ENCODE data around the gene TRAPPC12. TPM values are rescaled to one million over a fixed set of nuclear protein-coding genes. Genes with fewer than 3 reads are reported as not detected.

The TRAPPC12 gene
- total RNA-seq, 1 experiment from 2014 or later: 77.0 TPM

- Mint-ChIP-seq H3K27me3 (ENCODE audit: unreplicated experiment) (no peaks in the 10 kb centered on the region), H3K9me3 (ENCODE audit: low read depth, unreplicated experiment) (no peaks in the 10 kb centered on the region), H3K36me3 (ENCODE audit: insufficient read depth, unreplicated experiment) (peaks cover 27% of the 10 kb centered on the region), H3K4me3 (ENCODE audit: low read depth, unreplicated experiment) (no peak overlapping the region), H3K27ac (ENCODE audit: unreplicated experiment) (no peak overlapping the region), H3K4me1 (ENCODE audit: low read depth, unreplicated experiment) (no peaks in the 10 kb centered on the region)
- DNase-seq: no peak
- intact Hi-C loops (cut with micrococcal nuclease; ENCODE audit: unreplicated experiment): no loop called here
- no TSS peak for BruUV-seq (replicated peaks)
- TF ChIP-seq CTCF (IDR thresholded peaks at IDR 0.05; ENCODE audit: unreplicated experiment): no peak
- CTCF ChIA-PET: no interaction called here
These were observed 92.8 kb downstream of the TRAPPC12 start for GRCh38 chr2:3472296-3472695.

GRCh38 chr2:3472966-3473365, 93.5 kb downstream of the TRAPPC12 start:
- H3K27me3 Mint-ChIP-seq (ENCODE audit: unreplicated experiment): no peaks in the 10 kb centered on the region
- no peak overlapping the region for H3K4me3 Mint-ChIP-seq (ENCODE audit: low read depth, unreplicated experiment)
- H3K9me3 Mint-ChIP-seq (ENCODE audit: low read depth, unreplicated experiment): no peaks in the 10 kb centered on the region
- H3K36me3 Mint-ChIP-seq (ENCODE audit: insufficient read depth, unreplicated experiment): peaks cover 22% of the 10 kb centered on the region
- DNase-seq: no peak
- TF ChIP-seq CTCF (IDR thresholded peaks at IDR 0.05; ENCODE audit: unreplicated experiment): no peak
- no TSS peak for BruUV-seq (replicated peaks)
- no peaks in the 10 kb centered on the region for H3K4me1 Mint-ChIP-seq (ENCODE audit: low read depth, unreplicated experiment)
- CTCF ChIA-PET: no interaction called here
- no peak overlapping the region for H3K27ac Mint-ChIP-seq (ENCODE audit: unreplicated experiment)
- intact Hi-C loops (cut with micrococcal nuclease; ENCODE audit: unreplicated experiment): no loop called here

- Mint-ChIP-seq H3K4me3 (ENCODE audit: low read depth, unreplicated experiment) (no peak overlapping the region), H3K27ac (ENCODE audit: unreplicated experiment) (no peak overlapping the region), H3K4me1 (ENCODE audit: low read depth, unreplicated experiment) (no peaks in the 10 kb centered on the region), H3K27me3 (ENCODE audit: unreplicated experiment) (no peaks in the 10 kb centered on the region), H3K36me3 (ENCODE audit: insufficient read depth, unreplicated experiment) (peaks cover 18% of the 10 kb centered on the region), H3K9me3 (ENCODE audit: low read depth, unreplicated experiment) (no peaks in the 10 kb centered on the region)
- BruUV-seq (replicated peaks): no TSS peak
- no peak for TF ChIP-seq CTCF (IDR thresholded peaks at IDR 0.05; ENCODE audit: unreplicated experiment)
- DNase-seq: no peak
- CTCF ChIA-PET: no interaction called here
- intact Hi-C loops (cut with micrococcal nuclease; ENCODE audit: unreplicated experiment): no loop called here
These were observed 96.3 kb downstream of the TRAPPC12 start for GRCh38 chr2:3475771-3476170.

- Mint-ChIP-seq H3K27me3 (ENCODE audit: unreplicated experiment) (no peaks in the 10 kb centered on the region), H3K27ac (ENCODE audit: unreplicated experiment) (no peak overlapping the region), H3K4me1 (ENCODE audit: low read depth, unreplicated experiment) (no peaks in the 10 kb centered on the region), H3K36me3 (ENCODE audit: insufficient read depth, unreplicated experiment) (peaks cover 18% of the 10 kb centered on the region), H3K4me3 (ENCODE audit: low read depth, unreplicated experiment) (no peak overlapping the region), H3K9me3 (ENCODE audit: low read depth, unreplicated experiment) (no peaks in the 10 kb centered on the region)
- no peak for DNase-seq
- BruUV-seq (replicated peaks): no TSS peak
- intact Hi-C loops (cut with micrococcal nuclease; ENCODE audit: unreplicated experiment): no loop called here
- no peak for TF ChIP-seq CTCF (IDR thresholded peaks at IDR 0.05; ENCODE audit: unreplicated experiment)
- CTCF ChIA-PET: no interaction called here
These were observed 97.0 kb downstream of the TRAPPC12 start for GRCh38 chr2:3476321-3476984.
